Frontal cortex (tissue), 4 donors: ENCODE results near the gene WFDC2. TPM values are rescaled to one million over a fixed set of nuclear protein-coding genes. Genes with fewer than 3 reads are reported as not detected.
A peak's percentile ranks its signal among the peaks of the same experiment; 100 is the strongest.

Experiments
- DNase-seq, 2 donors: peaks; one replicate each; pipeline ENCODE4 v3.0.0; 2012; ENCODE audit warnings: low spot score in 2 of 2
- FAIRE-seq: peaks from 2 replicates; lab custom pipeline; 2012; peaks lifted over from hg19 to GRCh38; lab: Jason Lieb, UNC
- total RNA-seq: library from RNA; depleted of rRNA; stranded (reverse); fragments of >200 nt; gene quantifications from one replicate; pipeline ENCODE4 v1.2.3, GENCODE V29; 2014
- donor health status: control.
- donor health status: control.
- donor health status: control.

Gene WFDC2
- 3.3 TPM for total RNA-seq

- DNase-seq (no peak), FAIRE-seq (no peak)
These were observed at the start of gene WFDC2 for GRCh38 chr20:45469336-45470261. WFDC2 (plus strand) TSS chr20:45469753; CDS start chr20:45469782, 29 bp downstream.

GRCh38 chr20:45420125-45420524 is 49.4 kb upstream of the WFDC2 start:
- DNase-seq (no peak), FAIRE-seq (no peak)

- no peak for DNase-seq
- FAIRE-seq, result no peak
These were observed 45.9 kb upstream of the WFDC2 start for GRCh38 chr20:45423700-45424099.

GRCh38 chr20:45425561-45425960 is 44.0 kb upstream of the WFDC2 start:
- no peak for FAIRE-seq
- DNase-seq, result no peak

- no peak for FAIRE-seq
- peak in 1 of 2 donors; percentile 28 for DNase-seq
These were observed 43.1 kb upstream of the WFDC2 start for GRCh38 chr20:45426320-45427016.

- no peak for DNase-seq
- no peak for FAIRE-seq
These were observed 42.1 kb upstream of the WFDC2 start for GRCh38 chr20:45427236-45428149.

- FAIRE-seq (peak; percentile 91), DNase-seq (peak in 1 of 2 donors; percentile 57)
These were observed 39.9 kb upstream of the WFDC2 start for GRCh38 chr20:45429618-45430017.

GRCh38 chr20:45432294-45432693 is 37.3 kb upstream of the WFDC2 start:
- FAIRE-seq (no peak), DNase-seq (no peak)

GRCh38 chr20:45433316-45433715 is 36.2 kb upstream of the WFDC2 start:
- DNase-seq (peak; percentile 33 to 49), FAIRE-seq (no peak)

- DNase-seq (no peak), FAIRE-seq (no peak)
These were observed 35.6 kb upstream of the WFDC2 start for GRCh38 chr20:45433976-45434375.

- peak; percentile 54 to 81 for DNase-seq
- FAIRE-seq, result no peak
These were observed 32.6 kb upstream of the WFDC2 start for GRCh38 chr20:45436732-45437485.

- DNase-seq (no peak), FAIRE-seq (no peak)
These were observed 29.1 kb upstream of the WFDC2 start for GRCh38 chr20:45440424-45440823.

- DNase-seq (no peak), FAIRE-seq (no peak)
These were observed 28.5 kb upstream of the WFDC2 start for GRCh38 chr20:45440891-45441685.

- DNase-seq (no peak), FAIRE-seq (no peak)
These were observed 27.8 kb upstream of the WFDC2 start for GRCh38 chr20:45441746-45442145.

- DNase-seq (no peak), FAIRE-seq (no peak)
These were observed 25.5 kb upstream of the WFDC2 start for GRCh38 chr20:45444050-45444449.

GRCh38 chr20:45445805-45446562 is 23.6 kb upstream of the WFDC2 start:
- DNase-seq (no peak), FAIRE-seq (no peak)

- DNase-seq (no peak), FAIRE-seq (no peak)
These were observed 21.3 kb upstream of the WFDC2 start for GRCh38 chr20:45448270-45448669.

- DNase-seq (no peak), FAIRE-seq (no peak)
These were observed 20.0 kb upstream of the WFDC2 start for GRCh38 chr20:45449528-45449927.
